SIG-M5 treated with dmso at 0.1 percent for 504 hours (cell line): ENCODE results near the gene ARHGEF39.
A peak's percentile ranks its signal among the peaks of the same experiment; 100 is the strongest.

Experiments
- DNase-seq: peaks from one replicate; lab custom pipeline; 2025; ENCODE audit not compliant: unreplicated experiment; lab: John Stamatoyannopoulos, UW

Gene ARHGEF39

DNA sequence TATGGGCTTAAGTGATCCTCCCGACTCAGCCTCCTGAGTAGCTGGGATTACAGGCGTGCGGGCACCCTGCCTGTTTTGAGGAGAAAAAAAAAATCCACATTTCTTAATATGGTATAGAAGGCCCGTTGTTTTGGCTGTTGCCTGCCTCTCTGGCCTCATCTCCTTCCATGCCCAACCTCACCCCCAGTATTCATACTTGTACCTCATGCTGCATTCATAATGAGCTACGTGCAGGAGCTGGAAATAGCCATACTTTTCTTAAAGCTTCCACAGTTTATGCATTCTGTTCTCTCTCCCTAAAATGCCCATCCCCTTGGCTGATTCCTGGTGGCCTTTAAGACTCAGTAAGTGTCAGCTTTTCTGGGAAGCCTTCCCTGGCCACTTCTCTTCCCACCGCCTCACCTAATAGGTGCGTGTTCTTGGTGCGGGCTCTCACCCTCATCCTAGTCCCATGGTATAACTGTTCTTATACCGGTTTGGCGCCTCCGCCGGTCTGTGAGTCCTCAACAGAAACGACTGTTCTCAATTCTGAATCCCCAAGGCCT, 26.8 kb upstream of the ARHGEF39 start:
- no peak for DNase-seq

DNA sequence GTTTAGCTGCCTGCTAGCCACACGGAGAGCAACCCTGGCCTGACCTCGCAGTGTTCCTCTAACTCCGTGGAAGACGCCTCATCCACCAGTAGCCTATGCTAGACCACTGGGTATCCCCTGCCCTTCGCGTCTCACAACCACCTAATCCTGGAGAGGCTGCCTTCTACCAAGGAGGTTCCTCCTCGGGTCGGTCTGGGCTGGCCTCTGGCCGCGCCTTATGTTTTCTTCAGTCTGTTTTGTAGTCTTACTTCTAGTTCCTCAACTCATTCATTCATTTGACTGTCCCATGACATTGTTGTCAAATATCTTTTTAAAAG, 26.3 kb upstream of the ARHGEF39 start:
- no peak for DNase-seq

DNA sequence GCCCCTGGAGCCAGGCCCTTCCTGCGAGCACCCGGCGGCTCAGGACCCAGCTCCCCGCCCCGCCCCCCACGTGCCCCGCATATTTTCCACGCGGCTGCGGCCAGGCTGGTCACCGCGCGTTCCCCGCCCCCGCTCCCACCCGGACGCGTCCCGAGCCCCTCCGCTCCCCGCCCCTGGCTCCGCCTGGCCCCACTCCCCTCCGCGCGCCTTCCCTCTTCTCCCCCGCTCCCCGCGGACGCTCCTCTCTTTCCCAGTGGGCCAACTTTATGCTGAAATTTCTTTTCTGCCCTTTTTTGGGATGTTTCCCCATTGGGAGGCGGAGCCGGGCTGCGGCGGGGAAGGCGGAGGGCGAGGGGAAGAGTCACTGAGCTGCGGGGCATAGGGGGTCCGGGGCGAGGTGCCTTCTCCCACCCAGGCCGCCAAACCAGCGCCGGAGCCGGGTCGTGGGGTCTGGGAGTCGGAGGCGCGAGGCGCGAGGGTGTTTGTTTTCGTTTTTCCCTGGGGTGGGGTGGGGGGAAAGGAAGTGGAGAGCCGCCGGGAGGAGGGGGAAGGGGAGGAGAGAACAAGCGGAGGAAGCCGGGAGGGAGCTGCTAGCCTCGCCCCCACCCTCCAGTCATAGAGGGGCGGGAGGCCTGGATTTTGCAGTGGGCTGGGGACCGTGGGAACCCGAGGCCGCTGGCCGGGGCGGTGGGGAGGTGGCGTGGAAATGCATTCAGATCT, 25.8 kb upstream of the ARHGEF39 start:
- peak; percentile 54 for DNase-seq

DNA sequence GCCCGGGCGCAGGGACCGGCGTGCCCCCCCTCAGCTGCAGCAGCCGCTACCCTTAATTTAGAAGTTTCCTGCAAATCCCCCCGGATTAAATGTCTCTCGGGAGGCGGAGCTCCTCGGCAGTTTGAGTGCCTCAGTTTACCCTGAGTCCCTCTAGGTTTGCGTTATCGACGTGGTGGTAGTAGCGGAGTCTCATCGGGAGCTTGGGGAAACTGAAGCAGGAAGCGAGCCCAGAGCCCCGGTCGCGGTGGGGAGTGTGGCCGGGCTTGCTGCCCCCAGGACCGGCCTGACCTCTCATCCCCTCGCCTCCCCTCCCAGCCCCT, 25.3 kb upstream of the ARHGEF39 start:
- no peak for DNase-seq

DNA sequence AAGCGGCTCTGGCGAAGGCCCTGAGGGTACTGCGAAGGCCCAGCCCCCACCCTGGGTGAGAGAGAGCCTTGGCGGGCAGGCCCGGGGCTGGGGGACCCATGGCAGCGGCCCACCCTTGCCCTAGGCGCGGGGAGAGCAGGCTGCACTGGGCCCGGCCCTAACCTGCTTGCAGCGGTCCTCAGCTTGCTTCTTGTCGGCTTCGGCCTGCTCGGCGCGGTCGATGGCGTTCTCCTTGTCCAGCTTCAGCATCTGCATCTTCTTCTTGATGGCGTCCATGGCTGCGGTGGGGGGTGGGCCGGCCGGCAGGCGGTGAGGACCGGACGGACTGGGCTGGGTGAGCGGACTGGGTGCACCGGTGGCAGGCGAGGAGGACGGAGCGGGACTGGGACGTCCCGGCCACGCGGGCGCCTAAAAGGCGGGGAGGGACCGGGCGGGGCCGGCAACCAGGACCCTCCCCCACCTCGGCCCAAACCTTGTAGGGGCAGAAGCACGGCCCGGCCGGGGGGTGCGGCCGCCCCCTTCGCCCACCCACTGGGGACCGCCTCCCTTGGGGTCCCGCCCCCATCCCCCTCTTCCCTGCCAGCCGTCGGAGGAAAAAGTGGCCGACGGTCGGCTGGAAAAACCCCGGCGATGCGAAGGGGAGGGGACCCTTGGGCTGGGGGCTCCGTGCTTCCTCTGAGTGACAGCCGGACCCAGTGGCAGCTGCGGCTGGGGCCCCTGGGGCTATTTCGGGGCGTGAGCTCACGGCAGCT, 24.7 kb upstream of the ARHGEF39 start, which contains the start of gene TPM2:
TSS of gene TPM2 (minus strand) at position 384 of the 752 bp plus-strand sequence. CDS start at position 276, 108 bp downstream.
- no peak for DNase-seq

DNA sequence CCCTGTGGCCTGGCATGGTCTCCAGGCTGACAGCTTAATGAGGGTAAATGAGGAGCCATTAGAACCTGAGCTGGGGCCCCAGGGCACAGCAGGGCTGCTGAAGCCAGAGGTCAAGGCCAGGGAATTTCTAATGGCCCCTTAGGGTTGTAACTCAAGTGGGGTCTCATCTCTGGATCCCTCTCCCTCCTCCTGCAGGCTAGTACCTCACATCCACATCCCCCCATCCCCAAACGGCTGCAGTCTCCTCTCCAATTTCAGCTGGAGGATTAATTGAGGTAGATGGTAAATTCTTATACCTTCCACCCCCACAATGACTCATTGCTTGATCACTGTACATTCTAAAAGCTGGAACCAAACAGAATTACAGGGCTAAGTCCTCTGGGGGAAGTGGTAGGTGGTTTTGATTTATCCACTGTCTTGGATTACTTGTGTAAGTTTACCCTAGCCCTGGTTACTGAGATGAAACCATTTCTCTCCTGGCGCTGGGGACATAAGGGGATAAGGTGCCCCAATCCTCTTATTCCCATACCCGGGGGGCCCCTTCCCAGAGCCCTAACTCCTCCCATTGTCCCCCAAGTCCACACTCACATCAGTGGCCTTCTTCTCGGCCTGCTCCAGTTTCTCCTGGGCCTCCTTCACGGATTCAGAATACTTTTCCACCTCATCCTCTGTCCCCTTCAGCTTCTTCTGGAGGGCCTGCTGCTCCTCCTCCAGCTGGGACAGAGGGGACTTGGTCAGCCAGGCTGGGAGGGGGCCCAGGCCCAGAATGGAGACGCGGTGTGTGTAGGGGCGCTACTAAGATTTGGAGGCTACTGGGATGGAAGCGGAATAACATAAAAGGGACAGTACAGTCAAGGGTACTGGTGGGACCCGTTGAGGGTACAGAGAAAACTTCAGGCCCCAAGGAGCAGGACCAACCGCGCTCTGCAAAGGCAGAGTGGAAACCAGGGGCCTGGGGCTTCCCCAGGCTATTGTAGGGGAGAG, 23.9 kb upstream of the ARHGEF39 start:
- DNase-seq: peak; percentile 14

DNA sequence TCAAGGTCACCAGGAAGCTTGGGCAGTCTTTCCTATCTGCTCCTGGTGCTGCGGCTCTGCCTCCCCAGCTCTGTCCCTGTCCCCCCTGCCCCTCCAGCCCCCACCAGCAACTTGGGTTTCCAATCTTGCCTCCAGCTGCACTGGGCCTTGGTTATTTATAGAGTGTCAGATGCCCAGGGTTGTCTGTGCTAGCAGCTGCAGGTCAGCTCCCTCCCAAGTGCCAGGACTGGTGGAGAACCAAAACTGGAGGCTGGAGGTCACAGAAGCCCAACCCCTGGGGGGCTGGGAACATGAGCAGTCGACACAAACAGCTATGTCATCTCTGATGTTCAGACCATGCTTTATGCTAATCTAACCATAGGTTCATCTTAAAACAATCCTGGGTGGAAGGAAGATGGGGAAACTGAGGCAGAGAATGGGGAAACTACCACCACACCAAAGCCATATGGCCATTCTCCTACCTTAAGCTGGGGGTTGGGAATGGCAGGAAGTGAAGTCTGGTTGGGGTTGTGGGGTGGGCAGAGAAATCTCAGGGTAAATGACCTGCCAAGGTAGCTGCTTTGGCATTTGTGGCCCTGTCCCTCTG, 23.1 kb upstream of the ARHGEF39 start:
- DNase-seq: no peak

DNA sequence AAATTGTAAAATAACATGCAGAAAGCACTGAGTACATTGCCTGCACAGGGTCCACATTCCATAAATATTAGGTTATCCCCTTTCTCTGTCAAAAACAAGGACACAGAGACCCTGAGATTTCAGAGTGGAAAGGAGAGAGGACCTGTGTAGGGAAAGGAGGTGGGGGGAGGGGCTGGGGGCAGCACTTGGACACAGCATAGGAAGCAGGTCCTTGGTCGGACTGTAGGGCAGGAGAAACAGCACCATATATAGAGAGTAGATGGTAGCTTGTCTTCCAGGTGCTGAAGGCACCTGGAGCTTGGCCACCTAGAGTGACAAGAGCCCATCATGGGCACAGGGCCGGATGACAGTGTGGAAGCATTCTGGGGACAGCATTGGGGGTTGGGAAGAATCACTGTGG, 22.3 kb upstream of the ARHGEF39 start:
- no peak for DNase-seq

DNA sequence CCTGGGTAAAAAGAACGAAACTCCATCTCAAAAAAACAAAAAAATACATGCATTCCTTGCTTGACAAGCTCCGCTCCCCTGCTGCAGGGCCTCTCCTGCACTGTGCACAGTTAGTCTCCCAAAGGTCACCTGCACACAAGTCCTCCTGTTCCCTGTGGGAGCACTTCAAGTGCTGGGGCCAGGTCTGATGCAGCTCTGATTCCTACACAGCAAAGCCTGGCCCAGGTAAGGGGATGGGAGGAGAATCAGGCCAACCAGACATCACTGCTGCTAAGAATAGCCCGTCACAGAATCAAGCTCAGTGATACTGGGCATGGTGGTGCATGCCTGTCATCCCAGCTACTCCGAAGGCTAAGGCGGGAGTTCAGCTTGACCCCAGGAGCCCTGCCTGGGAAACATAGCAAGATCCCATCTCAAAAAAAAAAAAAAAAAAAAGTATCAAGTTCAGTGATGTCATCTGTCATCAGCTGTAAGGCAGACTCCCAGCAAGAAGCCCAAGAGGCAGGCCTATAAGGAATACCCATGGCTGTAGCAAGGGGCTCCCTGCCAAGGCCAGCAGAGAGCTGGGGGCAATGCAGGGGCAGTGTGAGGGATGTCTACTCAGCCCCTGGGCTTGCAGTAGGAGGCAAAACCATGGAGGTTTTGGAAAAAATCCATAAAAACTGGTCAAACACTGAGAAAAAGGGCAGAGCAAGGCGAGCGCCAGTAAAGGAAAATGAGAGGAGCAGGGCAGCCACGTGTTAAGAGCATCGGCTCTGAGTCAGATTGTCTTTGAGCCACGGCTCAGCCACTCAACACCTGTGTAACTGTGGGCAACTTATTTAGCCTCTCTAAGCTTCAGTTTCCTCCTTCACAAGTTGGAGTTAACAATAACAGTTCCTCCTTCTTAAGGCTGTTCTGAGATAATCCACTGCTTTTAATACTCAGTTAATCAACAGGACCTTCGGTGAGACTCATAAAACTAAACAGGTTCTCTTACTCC, 21.5 kb upstream of the ARHGEF39 start:
- no peak for DNase-seq

DNA sequence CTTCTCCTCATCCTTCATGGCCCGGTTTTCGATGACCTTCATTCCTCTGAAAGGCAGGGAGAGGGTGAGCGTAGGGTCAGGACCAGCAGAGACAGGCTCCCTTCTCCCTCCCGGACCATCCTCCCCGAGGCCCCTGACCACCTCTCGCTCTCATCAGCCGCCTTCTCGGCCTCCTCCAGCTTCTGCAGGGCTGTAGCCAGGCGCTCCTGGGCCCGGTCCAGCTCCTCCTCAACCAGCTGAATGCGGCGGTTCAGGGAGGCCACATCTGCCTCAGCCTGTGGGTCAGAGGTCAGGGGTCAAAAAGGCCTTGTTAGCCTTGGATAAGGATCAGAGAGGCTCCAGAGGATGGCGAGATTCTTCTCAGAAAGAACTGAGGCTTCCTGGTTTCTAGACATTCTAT, 20.5 kb upstream of the ARHGEF39 start:
- no peak for DNase-seq

DNA sequence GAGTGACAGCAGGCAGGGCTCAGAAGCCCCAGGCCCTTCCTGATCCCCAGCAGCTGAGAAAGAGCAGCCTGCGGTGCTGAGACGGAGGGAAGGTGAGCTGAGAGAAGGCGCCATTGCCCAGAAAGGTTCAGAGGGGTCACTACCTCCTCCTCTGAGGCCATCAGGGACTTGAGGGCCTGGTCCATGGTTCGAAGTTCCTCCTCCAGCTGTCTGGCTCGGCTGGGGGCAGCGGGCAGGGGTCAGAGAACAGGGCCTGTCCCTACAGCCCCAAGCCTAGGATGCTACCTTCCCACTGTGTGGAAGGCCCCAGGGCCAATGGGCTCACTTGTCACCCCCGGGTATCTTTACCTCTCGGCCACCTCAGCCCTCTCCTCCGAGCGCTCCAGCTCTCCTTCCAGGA, 19.9 kb upstream of the ARHGEF39 start:
- DNase-seq: no peak

DNA sequence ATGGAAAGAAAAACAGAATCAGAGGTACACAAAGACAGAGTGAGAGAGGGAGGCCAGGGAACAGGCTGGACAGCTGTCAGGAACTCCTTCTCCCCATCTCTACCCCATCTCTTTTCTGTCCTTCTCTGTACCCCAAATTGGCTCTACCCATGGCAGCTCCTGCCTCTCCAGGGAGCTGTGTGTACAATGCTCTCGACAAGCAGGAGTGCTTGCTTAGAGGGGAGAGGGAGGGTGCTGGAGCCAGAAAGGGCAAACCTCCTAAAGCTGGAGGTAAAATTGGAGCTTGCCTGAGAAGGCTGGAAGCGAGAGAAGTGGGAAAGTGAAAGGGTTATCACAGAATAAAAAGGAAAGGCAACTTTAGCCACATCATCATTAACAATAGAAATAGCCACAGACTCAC, 18.3 kb upstream of the ARHGEF39 start:
- no peak for DNase-seq

DNA sequence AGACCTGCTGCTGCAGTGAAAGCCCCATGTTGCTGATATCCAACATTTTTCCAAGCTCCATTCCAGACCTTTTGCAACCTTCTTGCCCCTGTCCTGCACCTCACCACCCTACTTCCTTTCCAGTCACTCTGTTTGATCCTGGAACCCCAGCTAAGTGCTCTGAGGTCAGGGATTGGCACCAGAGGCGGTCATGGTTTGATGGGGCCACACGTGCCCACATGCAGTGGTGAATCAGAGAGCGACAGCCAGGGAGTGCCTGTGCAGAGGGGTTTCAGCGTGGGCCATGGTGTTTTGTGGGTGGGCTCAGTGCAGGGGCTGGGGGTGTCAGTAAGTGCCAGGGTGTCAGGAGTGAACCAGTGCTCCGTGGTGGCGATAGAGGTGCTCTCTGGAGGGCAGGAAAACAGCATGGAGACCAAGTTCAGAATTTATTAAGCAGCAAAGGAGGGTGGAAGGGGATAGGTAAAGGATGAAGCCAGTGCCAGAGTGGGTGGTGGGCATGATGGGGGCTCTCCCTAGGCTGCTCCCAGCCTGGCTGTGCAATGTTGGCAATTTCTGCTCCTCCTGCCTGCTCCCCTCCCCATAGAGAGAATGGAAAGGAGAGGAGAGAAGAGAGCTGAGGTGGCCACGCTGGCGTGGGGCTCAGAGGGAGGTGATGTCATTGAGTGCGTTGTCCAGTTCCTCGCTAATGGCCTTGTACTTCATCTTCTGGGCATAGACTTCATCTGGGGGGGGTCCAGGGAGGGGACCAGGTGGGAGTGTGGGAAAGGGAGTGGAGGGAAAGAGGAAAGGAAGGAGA, 17.7 kb upstream of the ARHGEF39 start:
- no peak for DNase-seq

DNA sequence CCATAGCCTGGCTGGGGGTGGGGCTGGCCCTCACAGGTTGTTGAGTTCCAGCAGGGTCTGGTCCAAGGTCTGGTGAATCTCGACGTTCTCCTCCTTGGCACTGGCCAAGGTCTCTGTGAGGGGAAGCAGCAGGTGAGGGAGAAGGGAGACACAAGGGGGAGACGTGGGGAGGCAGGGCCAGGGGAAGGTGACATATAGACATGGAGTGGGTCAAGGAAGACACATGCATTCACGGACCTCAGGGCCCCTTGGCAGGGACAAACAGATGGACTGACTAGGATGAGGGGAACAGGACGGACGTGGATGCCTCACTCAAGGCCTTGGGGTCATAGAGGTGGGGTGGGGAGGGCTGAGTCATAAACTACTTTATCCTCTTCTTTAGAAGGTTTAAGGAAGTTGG, 17.1 kb upstream of the ARHGEF39 start:
- DNase-seq: no peak

DNA sequence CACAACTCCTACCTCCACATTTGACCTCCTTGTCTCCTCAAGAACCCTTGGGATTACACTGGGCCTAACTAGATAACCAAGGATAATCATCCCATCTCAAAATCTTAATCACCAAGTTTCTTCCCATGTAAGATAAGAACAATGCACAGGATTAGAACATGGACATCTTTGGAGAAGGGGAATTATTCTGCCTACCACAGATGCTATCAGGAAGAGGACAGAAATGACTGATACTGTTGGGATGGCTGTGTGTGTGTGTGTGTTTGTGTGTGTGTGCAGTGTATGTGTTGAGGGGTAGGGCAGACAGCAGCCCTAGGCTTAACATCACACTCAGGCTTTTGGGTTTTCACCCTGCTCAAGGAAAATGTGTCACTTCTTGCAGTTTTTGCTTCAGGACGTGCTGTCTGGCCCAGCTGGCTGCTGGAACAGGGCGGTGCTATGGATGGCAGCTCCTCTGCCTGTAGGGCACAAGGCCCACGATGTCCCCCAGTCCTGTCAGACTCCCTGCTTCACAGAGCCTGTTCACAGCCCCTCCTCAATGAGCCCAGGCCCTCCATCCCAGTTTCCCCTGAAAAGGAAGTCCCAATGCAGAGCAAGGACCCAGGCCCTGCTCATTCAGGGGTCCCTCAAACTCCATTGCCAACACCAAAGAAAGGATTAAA, 16.5 kb upstream of the ARHGEF39 start:
- DNase-seq: no peak

DNA sequence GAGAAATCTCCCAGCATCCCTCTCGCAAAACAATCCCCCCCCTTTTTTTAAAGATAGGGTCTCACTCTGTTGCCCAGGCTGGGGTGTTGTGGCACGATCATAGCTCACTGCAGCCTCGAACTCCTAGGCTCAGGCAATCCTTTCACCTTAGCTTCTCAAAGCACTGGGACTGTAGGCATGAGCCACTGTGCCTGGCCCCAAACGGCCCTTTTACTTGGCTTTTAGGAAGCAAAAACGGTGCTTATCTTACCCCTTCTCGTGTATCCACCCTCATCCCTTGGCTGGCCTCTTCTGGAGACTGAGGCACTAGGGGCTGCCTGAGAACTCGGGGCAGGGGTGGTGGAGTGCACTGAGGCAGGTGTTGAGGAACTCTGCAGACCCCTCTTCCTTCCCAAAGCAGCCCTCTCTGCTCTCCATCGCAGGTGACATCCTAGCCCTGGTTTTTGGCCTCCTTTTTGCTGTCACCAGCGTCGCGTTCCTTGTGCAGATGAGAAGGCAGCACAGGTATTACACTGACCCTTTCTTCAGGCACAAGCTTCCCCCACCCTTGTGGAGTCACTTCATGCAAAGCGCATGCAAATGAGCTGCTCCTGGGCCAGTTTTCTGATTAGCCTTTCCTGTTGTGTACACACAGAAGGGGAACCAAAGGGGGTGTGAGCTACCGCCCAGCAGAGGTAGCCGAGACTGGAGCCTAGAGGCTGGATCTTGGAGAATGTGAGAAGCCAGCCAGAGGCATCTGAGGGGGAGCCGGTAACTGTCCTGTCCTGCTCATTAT, 15.5 kb upstream of the ARHGEF39 start:
- no peak for DNase-seq

DNA sequence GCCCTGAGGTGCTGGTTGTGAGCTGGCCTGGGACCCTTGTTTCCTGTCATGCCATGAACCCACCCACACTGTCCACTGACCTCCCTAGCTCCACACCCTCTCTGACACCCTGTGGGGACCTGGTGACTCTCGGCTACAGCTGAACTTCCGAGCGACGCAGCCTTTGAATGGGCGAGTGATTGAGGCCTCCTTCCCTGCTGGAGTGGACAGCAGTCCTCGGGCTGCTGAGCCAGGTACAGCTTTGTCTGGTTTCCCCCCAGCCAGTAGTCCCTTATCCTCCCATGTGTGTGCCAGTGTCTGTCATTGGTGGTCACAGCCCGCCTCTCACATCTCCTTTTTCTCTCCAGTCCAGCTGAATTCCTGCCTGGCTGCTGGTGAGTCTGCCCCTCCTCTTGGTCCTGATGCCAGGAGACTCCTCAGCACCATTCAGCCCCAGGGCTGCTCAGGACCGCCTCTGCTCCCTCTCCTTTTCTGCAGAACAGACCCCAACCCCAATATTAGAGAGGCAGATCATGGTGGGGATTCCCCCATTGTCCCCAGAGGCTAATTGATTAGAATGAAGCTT, 14.9 kb upstream of the ARHGEF39 start:
- DNase-seq: no peak
